Measurements from ENCODE around the gene FBXO21. TPM values are rescaled to one million over a fixed set of nuclear protein-coding genes. Genes with fewer than 3 reads are reported as not detected.

Gene FBXO21
- total RNA-seq, 1 donor from 2014 or later = 41.4 TPM

DNA sequence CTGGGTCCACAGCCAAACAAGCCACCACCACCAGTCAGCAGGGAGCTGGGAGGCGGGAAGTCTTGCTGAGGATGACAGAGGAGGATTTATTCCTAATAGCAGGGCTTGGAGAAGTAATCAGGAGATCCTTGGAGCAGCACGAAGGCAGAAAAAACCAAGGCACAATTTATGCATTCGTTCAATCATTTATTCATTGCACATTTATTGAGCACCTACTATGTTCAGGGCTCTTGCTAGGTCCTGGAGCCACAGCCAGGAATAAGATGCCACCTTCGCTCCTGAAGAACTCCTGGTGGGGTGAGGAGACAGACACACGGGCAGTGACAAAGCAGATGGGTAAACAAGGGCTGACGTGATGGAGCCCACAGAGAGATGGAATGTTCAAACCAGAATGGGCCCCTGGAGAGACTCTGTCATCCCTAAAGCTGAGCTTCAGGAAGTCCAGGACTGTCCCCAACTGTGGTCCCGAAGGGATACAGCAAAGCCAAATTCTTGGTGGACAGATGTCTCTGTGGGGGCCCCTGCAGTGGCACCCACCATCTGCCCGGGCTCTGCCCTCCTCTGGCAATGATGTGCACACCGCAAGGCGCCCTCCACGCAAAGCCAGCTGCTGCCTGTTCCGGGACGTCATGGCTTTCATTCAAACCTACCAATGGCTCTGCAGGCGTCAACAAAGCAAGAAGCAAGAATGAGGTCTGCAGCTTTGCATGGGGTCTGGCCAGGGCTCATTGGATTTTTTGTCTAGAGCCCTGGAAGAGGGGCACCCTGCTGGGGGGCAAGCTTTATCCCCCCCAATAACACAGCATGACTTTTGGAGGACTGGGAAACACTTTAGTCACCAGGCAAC, 88.1 kb downstream of the FBXO21 start:
- no peaks in the 10 kb centered on the region for H3K36me3 ChIP-seq
- TF ChIP-seq, protein P1, sequence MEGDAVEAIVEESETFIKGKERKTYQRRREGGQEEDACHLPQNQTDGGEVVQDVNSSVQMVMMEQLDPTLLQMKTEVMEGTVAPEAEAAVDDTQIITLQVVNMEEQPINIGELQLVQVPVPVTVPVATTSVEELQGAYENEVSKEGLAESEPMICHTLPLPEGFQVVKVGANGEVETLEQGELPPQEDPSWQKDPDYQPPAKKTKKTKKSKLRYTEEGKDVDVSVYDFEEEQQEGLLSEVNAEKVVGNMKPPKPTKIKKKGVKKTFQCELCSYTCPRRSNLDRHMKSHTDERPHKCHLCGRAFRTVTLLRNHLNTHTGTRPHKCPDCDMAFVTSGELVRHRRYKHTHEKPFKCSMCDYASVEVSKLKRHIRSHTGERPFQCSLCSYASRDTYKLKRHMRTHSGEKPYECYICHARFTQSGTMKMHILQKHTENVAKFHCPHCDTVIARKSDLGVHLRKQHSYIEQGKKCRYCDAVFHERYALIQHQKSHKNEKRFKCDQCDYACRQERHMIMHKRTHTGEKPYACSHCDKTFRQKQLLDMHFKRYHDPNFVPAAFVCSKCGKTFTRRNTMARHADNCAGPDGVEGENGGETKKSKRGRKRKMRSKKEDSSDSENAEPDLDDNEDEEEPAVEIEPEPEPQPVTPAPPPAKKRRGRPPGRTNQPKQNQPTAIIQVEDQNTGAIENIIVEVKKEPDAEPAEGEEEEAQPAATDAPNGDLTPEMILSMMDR (IDR thresholded peaks at IDR 0.05) = no peak
- intact Hi-C loops (cut with DNase I) = no loop called here
- ATAC-seq (no peak), DNase-seq (peak; percentile 32)
- H3K27ac ChIP-seq = no peak overlapping the region
- H3K4me1 ChIP-seq = no peaks in the 10 kb centered on the region
- H3K9me3 ChIP-seq = no peaks in the 10 kb centered on the region
- peaks cover 31% of the 10 kb centered on the region for H3K27me3 ChIP-seq
- H3K4me3 ChIP-seq = no peak overlapping the region

DNA sequence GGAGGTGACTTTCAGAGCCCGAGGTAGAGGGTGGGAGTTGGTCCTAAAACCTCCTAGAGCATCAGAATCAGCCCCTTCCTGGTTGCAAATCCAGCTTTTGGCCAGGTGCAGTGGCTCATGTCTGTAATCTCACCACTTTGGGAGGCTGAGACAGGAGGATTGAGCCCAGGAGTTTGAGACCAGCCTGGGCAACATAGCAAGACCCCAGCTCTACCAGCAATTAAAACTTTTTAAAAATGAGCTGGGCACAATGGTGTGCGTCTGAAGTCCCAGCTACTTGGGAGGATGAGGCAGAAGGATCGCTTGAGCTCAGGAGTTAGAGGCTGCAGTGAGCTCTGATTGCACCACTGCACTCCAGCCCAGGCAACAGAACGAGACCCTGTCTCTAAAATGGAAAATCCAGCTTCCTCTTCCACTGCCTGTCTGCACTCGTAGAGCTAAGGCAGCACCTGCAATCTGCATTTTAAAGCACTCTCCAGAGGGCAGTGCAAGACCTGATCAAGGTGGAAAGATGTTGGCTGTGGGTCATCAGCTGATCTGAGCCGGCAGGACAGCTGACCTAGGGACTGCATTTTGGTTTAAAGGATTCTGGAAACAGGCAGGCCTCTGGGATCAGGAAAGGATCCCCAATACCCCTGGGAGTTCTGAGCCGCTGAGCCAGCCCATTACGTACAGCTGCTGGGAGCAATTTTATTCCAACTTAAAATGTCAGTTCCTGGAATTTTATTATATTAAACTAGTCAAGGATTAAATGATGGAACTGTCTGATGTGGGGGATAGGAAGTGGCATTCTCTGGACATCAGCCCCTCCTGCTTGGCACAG, 89.2 kb downstream of the FBXO21 start:
- Histone ChIP-seq H3K9me3 (no peaks in the 10 kb centered on the region), H3K27ac (no peak overlapping the region), H3K4me3 (no peak overlapping the region), H3K27me3 (peaks cover 38% of the 10 kb centered on the region), H3K4me1 (no peaks in the 10 kb centered on the region), H3K36me3 (no peaks in the 10 kb centered on the region)
- intact Hi-C loops (cut with DNase I) = no loop called here
- DNase-seq (peak; percentile 21), ATAC-seq (no peak)
- TF ChIP-seq, protein P1 (IDR thresholded peaks at IDR 0.05) = no peak

DNA sequence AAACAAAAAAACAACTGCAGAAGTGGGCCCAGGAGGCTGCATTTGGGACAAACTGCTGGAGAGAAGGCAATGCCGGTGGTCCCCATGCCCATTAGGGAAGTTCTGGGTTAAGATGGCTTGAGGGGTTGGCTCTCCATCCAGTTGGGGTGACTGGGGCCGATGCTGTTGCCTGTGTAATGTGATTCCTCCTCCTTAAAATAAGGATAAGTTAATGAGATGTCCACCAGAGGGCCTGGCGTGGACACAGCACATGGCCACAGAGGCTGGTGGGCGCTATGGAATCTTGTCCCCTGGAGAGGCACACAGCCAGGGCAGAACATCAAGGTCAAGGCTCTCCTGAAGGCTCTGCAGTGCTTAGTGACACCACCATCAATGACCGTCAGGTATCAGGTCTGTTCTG, 90.0 kb downstream of the FBXO21 start:
- intact Hi-C loops (cut with DNase I) = no loop called here
- Histone ChIP-seq H3K4me1 (no peaks in the 10 kb centered on the region), H3K4me3 (no peak overlapping the region)

DNA sequence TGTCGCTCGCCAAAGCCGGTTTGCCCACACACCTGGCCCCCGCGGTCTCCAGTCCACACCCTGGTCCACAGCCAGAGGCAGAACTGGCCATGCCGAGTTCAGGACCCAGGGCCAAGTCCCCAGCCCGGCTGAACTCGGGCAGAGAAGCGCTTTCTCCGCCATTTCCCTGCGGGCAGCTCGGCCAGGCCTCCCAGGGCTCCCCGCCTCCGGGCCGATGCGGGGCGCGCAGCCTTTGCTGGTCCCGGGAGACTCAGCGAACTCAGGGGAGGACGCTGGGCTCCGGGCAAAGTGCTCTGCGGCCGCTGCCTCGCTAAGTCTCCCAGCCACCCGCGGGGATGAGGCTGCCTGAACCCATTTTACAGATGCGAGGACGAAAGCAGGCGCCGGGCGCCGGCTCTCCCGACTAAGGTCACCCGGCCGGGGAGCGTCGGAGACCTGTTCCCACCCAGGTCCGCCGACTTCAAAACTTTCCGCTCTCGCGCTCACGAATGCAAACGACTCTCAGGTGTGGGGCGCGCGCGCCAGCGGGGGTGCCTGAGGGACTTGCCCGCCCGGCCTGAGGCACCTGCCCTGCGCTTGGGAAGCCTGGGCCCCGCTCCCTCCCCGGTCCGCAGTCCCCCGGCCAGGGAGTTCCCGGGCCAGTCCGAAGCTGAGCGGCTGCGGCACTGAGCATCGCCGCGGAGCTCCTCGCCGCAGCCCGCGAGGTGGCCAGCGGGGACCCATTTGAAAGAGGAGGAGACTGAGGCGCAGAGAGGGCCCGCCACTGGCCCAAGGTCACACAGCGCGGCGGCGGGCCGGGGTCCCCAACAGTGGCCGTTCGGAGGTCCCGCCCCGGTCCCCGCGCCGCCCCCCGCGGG, 91.7 kb downstream of the FBXO21 start:
- Histone ChIP-seq H3K9me3 (no peaks in the 10 kb centered on the region), H3K27ac (no peak overlapping the region), H3K36me3 (no peaks in the 10 kb centered on the region), H3K27me3 (peaks cover 43% of the 10 kb centered on the region), H3K4me3 (peak overlapping the region; percentile 61), H3K4me1 (no peaks in the 10 kb centered on the region)
- DNase-seq (peak; percentile 65), ATAC-seq (peak; percentile 33)
- TF ChIP-seq, protein P1 (IDR thresholded peaks at IDR 0.05) = no peak
- intact Hi-C loops (cut with DNase I) = no loop called here

More for the DNA sequence above, 90.0 kb downstream of the FBXO21 start:
- DNase-seq (peak; percentile 40), ATAC-seq (no peak)
- no peak overlapping the region for H3K27ac ChIP-seq
- H3K9me3 ChIP-seq = no peaks in the 10 kb centered on the region
- TF ChIP-seq, protein P1 (IDR thresholded peaks at IDR 0.05) = peak; percentile 27
- H3K27me3 ChIP-seq = peaks cover 43% of the 10 kb centered on the region
- H3K36me3 ChIP-seq = no peaks in the 10 kb centered on the region

DNA sequence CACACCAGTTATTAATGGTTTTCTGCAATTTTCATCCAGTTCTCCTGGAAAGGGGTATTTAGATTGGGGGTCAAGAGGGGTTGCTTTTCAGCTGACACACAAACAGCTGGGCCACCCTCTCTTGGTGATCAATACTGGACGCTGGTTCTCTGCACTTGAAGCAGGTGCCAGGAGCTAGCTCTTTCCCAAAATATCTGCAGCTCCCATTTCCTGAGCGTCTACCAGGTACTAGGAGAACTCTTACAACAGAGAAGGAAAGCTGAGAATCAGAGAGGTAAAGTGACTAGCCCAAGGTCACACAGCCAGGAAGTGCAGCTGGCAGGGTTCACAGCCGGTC, 92.3 kb downstream of the FBXO21 start:
- DNase-seq (no peak), ATAC-seq (no peak)
- H3K27me3 ChIP-seq = peaks cover 43% of the 10 kb centered on the region
- H3K4me3 ChIP-seq = peak overlapping the region; percentile 61
- no peaks in the 10 kb centered on the region for H3K4me1 ChIP-seq
- H3K36me3 ChIP-seq = no peaks in the 10 kb centered on the region
- intact Hi-C loops (cut with DNase I) = no loop called here
- no peak overlapping the region for H3K27ac ChIP-seq
- no peaks in the 10 kb centered on the region for H3K9me3 ChIP-seq
- TF ChIP-seq, protein P1 (IDR thresholded peaks at IDR 0.05) = no peak
